MM.1S (cell line): ENCODE data around the gene HES1.

ENCODE experiments used
- CTCF ChIP-seq: fragments of 300-600 bp; sonication (generic); IDR thresholded peaks from 2 replicates; pipeline ENCODE4 v1.5.1; 2016; ENCODE audit warnings: antibody characterized with exemption, low read length, mixed read lengths
- EZH2 ChIP-seq: fragments of 300-600 bp; sonication (generic); optimal IDR thresholded peaks from 2 replicates; pipeline ENCODE3; 2017; ENCODE audit warnings: low read depth, mild to moderate bottlenecking, antibody characterized with exemption, low read length, mixed read lengths

GRCh38 chr3:194124193-194124592 lies 11.8 kb upstream of the HES1 start:
- TF ChIP-seq CTCF (no peak), EZH2 (no peak)
